IMR-90 (cell line): ENCODE measurements around the gene TRABD. TPM values are rescaled to one million over a fixed set of nuclear protein-coding genes. Genes with fewer than 3 reads are reported as not detected.

Source experiments
- ATAC-seq: fragments of 200-7000 bp; cut with Tn5 transposase; 2 replicates; pipeline ENCODE4 v1.9.1; 2020; ENCODE audit warnings: low read depth, mild to moderate bottlenecking, moderate library complexity
- BruUV-seq: library from RNA; stranded (reverse); fragments of 400-500 nt; replicated peaks from 2 replicates; lab custom pipeline; 2021; lab: Mats Ljungman, UMichigan
- CTCF ChIA-PET: fragments of 300-600 bp; formaldehyde crosslinking; extraction: SDS; loops from one replicate; lab custom pipeline; 2021; ENCODE audit warnings: antibody characterized with exemption; lab: Yijun Ruan, JAX
- POLR2A ChIA-PET: fragments of 300-600 bp; sonication (Branson Sonifier 250); formaldehyde crosslinking; loops from one replicate; lab custom pipeline; 2022; ENCODE audit warnings: antibody characterized with exemption; ENCODE audit not compliant: unreplicated experiment; lab: Charles Lee
- DNase-seq: peaks from one replicate; pipeline ENCODE4 v3.0.0; 2013
- H2AFZ ChIP-seq: replicated peaks from 2 replicates; pipeline ENCODE3; 2013; ENCODE audit warnings: low read length, mild to moderate bottlenecking; ENCODE audit not compliant: poor library complexity
- H2AK5ac ChIP-seq: 2 replicates; pipeline ENCODE4 v1.6.1; 2013; ENCODE audit warnings: low read depth, low read length, inconsistent platforms
- H2AK9ac ChIP-seq: replicated peaks from 2 replicates; pipeline ENCODE3; 2013; ENCODE audit warnings: mild to moderate bottlenecking, low read depth, low read length, moderate library complexity; ENCODE audit not compliant: poor library complexity
- H2BK120ac ChIP-seq: 2 replicates; pipeline ENCODE4 v1.6.1; 2013; ENCODE audit warnings: low read depth, low read length, inconsistent platforms
- H2BK15ac ChIP-seq: 3 replicates; pipeline ENCODE4 v1.6.1; 2013; ENCODE audit warnings: low read depth, low read length, inconsistent platforms
- H2BK20ac ChIP-seq: 2 replicates; pipeline ENCODE4 v1.6.1; 2013; ENCODE audit warnings: low read depth, mild to moderate bottlenecking, inconsistent platforms, low read length, moderate library complexity
- H2BK5ac ChIP-seq: 2 replicates; pipeline ENCODE4 v1.6.1; 2013; ENCODE audit warnings: mild to moderate bottlenecking, low read depth, low read length, inconsistent platforms; ENCODE audit not compliant: poor library complexity, severe bottlenecking
- H3K14ac ChIP-seq: replicated peaks from 2 replicates; pipeline ENCODE4 v1.6.1; 2013; ENCODE audit warnings: low read depth, low read length, inconsistent platforms
- H3K18ac ChIP-seq: 2 replicates; pipeline ENCODE4 v1.6.1; 2013; ENCODE audit warnings: low read depth, low read length, control low read depth
- H3K23ac ChIP-seq: 2 replicates; pipeline ENCODE4 v1.6.1; 2013; ENCODE audit warnings: low read depth, low read length, inconsistent platforms
- H3K27ac ChIP-seq: 2 replicates; pipeline ENCODE4 v1.5.1; 2013; ENCODE audit warnings: mild to moderate bottlenecking, control low read depth, low read length; ENCODE audit not compliant: insufficient read depth
- H3K27me3 ChIP-seq: 2 replicates; pipeline ENCODE4 v1.6.1; 2013; ENCODE audit warnings: low read length; ENCODE audit not compliant: control insufficient read depth, insufficient read depth
- H3K36me3 ChIP-seq: 2 replicates; pipeline ENCODE4 v1.6.1; 2013; ENCODE audit warnings: low read length, mixed read lengths; ENCODE audit not compliant: control insufficient read depth, insufficient read depth
- H3K4ac ChIP-seq: 2 replicates; pipeline ENCODE4 v1.6.1; 2013; ENCODE audit warnings: low read depth, low read length, inconsistent platforms
- H3K4me1 ChIP-seq: 2 replicates; pipeline ENCODE4 v1.6.1; 2013; ENCODE audit warnings: low read length, mixed read lengths; ENCODE audit not compliant: control insufficient read depth, insufficient read depth
- H3K4me2 ChIP-seq: 2 replicates; pipeline ENCODE4 v1.6.1; 2013; ENCODE audit warnings: low read depth, mild to moderate bottlenecking, control low read depth, low read length, moderate library complexity
- H3K4me3 ChIP-seq: 2 replicates; pipeline ENCODE4 v1.5.1; 2013; ENCODE audit warnings: low read depth, mild to moderate bottlenecking, control low read depth, low read length, moderate library complexity; ENCODE audit not compliant: insufficient read depth
- H3K56ac ChIP-seq: 2 replicates; pipeline ENCODE4 v1.6.1; 2013; ENCODE audit warnings: low read length, inconsistent platforms; ENCODE audit not compliant: insufficient read depth; ENCODE audit errors: extremely low read depth
- H3K79me1 ChIP-seq, 2 experiments: 2 replicates each; pipeline ENCODE4 v1.6.1; 2013; ENCODE audit warnings: low read length in 2 of 2, inconsistent platforms in 1 of 2, low read depth in 1 of 2
- H3K9ac ChIP-seq: 2 replicates; pipeline ENCODE4 v1.6.1; 2013; ENCODE audit warnings: low read depth, low read length, control low read depth
- H3K9me1 ChIP-seq: 2 replicates; pipeline ENCODE4 v1.6.1; 2013; ENCODE audit warnings: low read length, inconsistent platforms; ENCODE audit not compliant: insufficient read depth
- H3K9me3 ChIP-seq: 2 replicates; pipeline ENCODE4 v1.6.1; 2013; ENCODE audit warnings: low read length; ENCODE audit not compliant: control insufficient read depth, insufficient read depth
- H4K20me1 ChIP-seq: 2 replicates; pipeline ENCODE4 v1.6.1; 2013; ENCODE audit warnings: low read length, inconsistent platforms; ENCODE audit not compliant: insufficient read depth
- H4K5ac ChIP-seq: 2 replicates; pipeline ENCODE4 v1.6.1; 2013; ENCODE audit warnings: mild to moderate bottlenecking, low read depth, low read length, control low read depth
- H4K8ac ChIP-seq, 2 experiments: 2 replicates each; pipeline ENCODE4 v1.6.1; 2013; ENCODE audit warnings: low read depth in 2 of 2, low read length in 2 of 2, control low read depth in 1 of 2, inconsistent platforms in 1 of 2
- H4K91ac ChIP-seq: 2 replicates; pipeline ENCODE4 v1.6.1; 2013; ENCODE audit warnings: low read depth, low read length, inconsistent platforms; ENCODE audit not compliant: insufficient read depth
- MAZ ChIP-seq: IDR thresholded peaks from 2 replicates; pipeline ENCODE4 v1.6.1; 2012; ENCODE audit warnings: low read depth, mild to moderate bottlenecking, low read length, improper control_type of control experiment, moderate library complexity, borderline replicate concordance
- NFE2L2 ChIP-seq: fragments of 150-350 bp; IDR thresholded peaks from 2 replicates; pipeline ENCODE4 v1.6.1; 2016; ENCODE audit warnings: low read depth, mild to moderate bottlenecking, low read length
- SMC3 ChIP-seq: fragments of 150-350 bp; IDR thresholded peaks from 2 replicates; pipeline ENCODE4 v1.6.1; 2016; ENCODE audit warnings: low read depth, mild to moderate bottlenecking, antibody characterized with exemption, low read length, moderate library complexity
- WGBS, 2 experiments: methylation state at CpG; one replicate each; pipeline versions ENCODE4 v1.1.5 to v1.1.7; 2013; ENCODE audit warnings: missing lambda C conversion rate in 2 of 2; ENCODE audit not compliant: insufficient read length in 1 of 2; ENCODE audit errors: extremely low coverage in 2 of 2; 5-methylcytosine and 5-hydroxymethylcytosine counted together
- dilution Hi-C: fragments of 300-500 bp; cut with HindIII; formaldehyde crosslinking; loops from one replicate; pipeline ENCODE4 v1.14.3; 2018; ENCODE audit warnings: low sequenced_read_pairs; ENCODE audit not compliant: unreplicated experiment
- in situ Hi-C: fragments of 300-500 bp; cut with MboI; formaldehyde crosslinking; loops from 3 replicates; pipeline ENCODE4 v1.14.3; 2019; ENCODE audit warnings: low sequenced_read_pairs, inconsistent platforms, mixed read lengths
- intact Hi-C: fragments of 100-400 bp; cut with micrococcal nuclease; formaldehyde crosslinking; loops from 2 replicates; pipeline ENCODE4 v1.10.0; 2022
- polyA plus RNA-seq, 3 experiments: library from polyadenylated mRNA; depleted of rRNA; stranded (reverse); fragments of >200 nt; gene quantifications; 2 replicates each; pipeline ENCODE4 v1.2.3, GENCODE V29; 2012; ENCODE audit warnings: low replicate concordance in 1 of 3
- total RNA-seq: library from RNA; depleted of rRNA; stranded (reverse); fragments of >200 nt; gene quantifications from 2 replicates; pipeline ENCODE4 v1.2.3, GENCODE V29; 2012

Gene TRABD
- total and polyA plus RNA-seq, 2 of the 4 experiments (the other 2 are of a cell fraction), result 13.4 to 42.7 TPM

DNA sequence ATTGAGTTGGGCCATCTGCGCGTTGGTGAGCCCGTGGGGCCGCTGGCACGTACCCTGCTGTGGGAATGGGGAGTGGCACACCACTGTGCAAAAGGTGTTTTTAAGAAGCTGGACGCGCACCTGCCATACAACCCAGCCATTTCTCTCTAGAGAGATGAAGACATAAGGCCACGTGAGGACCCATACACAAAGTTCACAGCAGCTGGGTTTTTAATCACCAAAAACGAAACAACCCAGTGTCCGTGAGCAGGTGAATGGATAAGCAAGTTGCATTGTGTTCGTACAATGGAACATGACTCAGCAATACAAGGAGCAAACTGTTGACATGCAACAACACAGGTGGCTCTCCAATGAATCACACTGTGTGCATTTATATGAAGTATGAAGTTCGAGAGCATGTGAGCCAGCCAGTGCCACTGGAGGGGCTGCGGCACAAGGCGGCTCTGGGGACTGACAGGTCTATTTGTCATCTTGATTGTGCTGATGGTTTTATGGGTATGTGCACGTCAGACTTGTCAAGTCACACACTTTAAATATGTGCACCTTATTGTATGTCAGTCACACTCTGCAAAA lies 45.8 kb upstream of the TRABD start:
- Histone ChIP-seq H2BK15ac (no peak overlapping the region), H3K9me1 (peaks cover 2% of the 10 kb centered on the region; the same call in 1 of the 2 replicates), H4K20me1 (peaks cover 11% of the 10 kb centered on the region), H2AK9ac (no peak overlapping the region), H3K9ac (no peak overlapping the region), H3K79me1 (no peaks in the 10 kb centered on the region), H2AFZ (no peak overlapping the region), H3K23ac (no peak overlapping the region), H3K14ac (no peak overlapping the region), H3K56ac (no peak overlapping the region), H4K8ac (no peak overlapping the region), H3K4me3 (no peak overlapping the region), H3K27me3 (peaks cover 4% of the 10 kb centered on the region), H3K18ac (no peak overlapping the region), H3K9me3 (no peaks in the 10 kb centered on the region), H3K4me2 (no peak overlapping the region), H3K4me1 (peaks cover 18% of the 10 kb centered on the region), H2BK20ac (no peak overlapping the region), H4K5ac (no peak overlapping the region), H4K91ac (no peak overlapping the region), H3K27ac (no peak overlapping the region), H2BK5ac (no peak overlapping the region), H3K36me3 (peaks cover 11% of the 10 kb centered on the region; the same call in 1 of the 2 replicates), H2BK120ac (no peak overlapping the region), H2AK5ac (no peak overlapping the region), H3K4ac (no peak overlapping the region)
- no peak for ATAC-seq
- DNase-seq, result no peak
- in situ Hi-C loops (no loop called here), intact Hi-C loops (loop anchor here (5.0 kb wide), 1 partner anchor 53 kb away; the partner anchor contains the start of gene MLC1), dilution Hi-C loops (no loop called here)
- no TSS peak for BruUV-seq
- POLR2A ChIA-PET, result no interaction called here
- CTCF ChIA-PET, result no interaction called here
- TF ChIP-seq SMC3 (no peak), MAZ (no peak), NFE2L2 (peak; percentile 88)
- 100% methylated on average over 1 of the region's 15 CpGs; no CpG with 5 or more reads in 1 of the 2 experiments for WGBS, 2 experiments
